ENCODE results near the gene MICAL3.

DNA sequence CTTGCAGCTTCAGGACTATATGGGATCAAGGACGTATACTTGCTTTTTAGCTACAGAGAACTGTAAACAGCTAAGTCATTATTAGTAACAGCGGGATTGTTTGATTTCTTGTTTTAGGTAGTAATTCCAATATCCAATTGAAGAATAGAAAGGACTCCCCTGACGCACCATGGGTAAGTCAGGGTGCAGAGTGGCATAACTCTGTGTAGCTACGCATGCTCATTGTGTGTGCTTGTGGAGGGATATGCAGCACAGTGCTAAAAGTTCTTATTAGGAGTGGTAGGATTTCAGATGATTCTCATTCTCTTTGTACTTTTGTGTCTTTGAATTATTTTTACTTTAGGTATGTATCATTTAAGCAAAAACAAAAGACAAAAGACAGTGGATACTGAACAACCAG, 45.7 kb upstream of the MICAL3 start:
- TF ChIP-seq TAF1 (IDR thresholded peaks at IDR 0.05; ENCODE audit: borderline replicate concordance, low read depth, low read length) (no peak), POLR2AphosphoS5 (IDR thresholded peaks at IDR 0.05; ENCODE audit: low read depth, low read length) (no peak), NFIC (IDR thresholded peaks at IDR 0.05; ENCODE audit: borderline replicate concordance) (no peak), SIN3A (IDR thresholded peaks at IDR 0.05; ENCODE audit: borderline replicate concordance, low read depth, low read length) (no peak), TEAD4 (IDR thresholded peaks at IDR 0.05; ENCODE audit: borderline replicate concordance, insufficient read depth) (no peak), YY1 (IDR thresholded peaks at IDR 0.05; ENCODE audit: low read depth) (no peak)
- TF ChIP-seq, protein P1, sequence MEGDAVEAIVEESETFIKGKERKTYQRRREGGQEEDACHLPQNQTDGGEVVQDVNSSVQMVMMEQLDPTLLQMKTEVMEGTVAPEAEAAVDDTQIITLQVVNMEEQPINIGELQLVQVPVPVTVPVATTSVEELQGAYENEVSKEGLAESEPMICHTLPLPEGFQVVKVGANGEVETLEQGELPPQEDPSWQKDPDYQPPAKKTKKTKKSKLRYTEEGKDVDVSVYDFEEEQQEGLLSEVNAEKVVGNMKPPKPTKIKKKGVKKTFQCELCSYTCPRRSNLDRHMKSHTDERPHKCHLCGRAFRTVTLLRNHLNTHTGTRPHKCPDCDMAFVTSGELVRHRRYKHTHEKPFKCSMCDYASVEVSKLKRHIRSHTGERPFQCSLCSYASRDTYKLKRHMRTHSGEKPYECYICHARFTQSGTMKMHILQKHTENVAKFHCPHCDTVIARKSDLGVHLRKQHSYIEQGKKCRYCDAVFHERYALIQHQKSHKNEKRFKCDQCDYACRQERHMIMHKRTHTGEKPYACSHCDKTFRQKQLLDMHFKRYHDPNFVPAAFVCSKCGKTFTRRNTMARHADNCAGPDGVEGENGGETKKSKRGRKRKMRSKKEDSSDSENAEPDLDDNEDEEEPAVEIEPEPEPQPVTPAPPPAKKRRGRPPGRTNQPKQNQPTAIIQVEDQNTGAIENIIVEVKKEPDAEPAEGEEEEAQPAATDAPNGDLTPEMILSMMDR (IDR thresholded peaks at IDR 0.05): no peak
- TF ChIP-seq, protein P2, sequence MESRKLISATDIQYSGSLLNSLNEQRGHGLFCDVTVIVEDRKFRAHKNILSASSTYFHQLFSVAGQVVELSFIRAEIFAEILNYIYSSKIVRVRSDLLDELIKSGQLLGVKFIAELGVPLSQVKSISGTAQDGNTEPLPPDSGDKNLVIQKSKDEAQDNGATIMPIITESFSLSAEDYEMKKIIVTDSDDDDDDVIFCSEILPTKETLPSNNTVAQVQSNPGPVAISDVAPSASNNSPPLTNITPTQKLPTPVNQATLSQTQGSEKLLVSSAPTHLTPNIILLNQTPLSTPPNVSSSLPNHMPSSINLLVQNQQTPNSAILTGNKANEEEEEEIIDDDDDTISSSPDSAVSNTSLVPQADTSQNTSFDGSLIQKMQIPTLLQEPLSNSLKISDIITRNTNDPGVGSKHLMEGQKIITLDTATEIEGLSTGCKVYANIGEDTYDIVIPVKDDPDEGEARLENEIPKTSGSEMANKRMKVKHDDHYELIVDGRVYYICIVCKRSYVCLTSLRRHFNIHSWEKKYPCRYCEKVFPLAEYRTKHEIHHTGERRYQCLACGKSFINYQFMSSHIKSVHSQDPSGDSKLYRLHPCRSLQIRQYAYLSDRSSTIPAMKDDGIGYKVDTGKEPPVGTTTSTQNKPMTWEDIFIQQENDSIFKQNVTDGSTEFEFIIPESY (IDR thresholded peaks at IDR 0.05; ENCODE audit: borderline replicate concordance, low read depth): no peak
